ENCODE results near the gene HMGA1. TPM values are rescaled to one million over a fixed set of nuclear protein-coding genes. Genes with fewer than 3 reads are reported as not detected.

HMGA1 gene
- 2,104 TPM for polyA plus RNA-seq (2013, experiment 1 of 4)
- 1,893 TPM for polyA plus RNA-seq (2013, experiment 2 of 4)
- polyA plus RNA-seq (2013, experiment 3 of 4): 1,718 TPM
- 1,821 TPM for polyA plus RNA-seq (2013, experiment 4 of 4)

GRCh38 chr6:34236443-34237315, at the start of gene HMGA1:
Gene HMGA1 (plus strand): TSS chr6:34236873. CDS start chr6:34240781, 3,908 bp downstream.
- Histone ChIP-seq H3K9me3 (ENCODE audit: control insufficient read depth, low read length) (no peaks in the 10 kb centered on the region), H3K27ac (ENCODE audit: insufficient read depth, low read depth, low read length, poor library complexity, severe bottlenecking) (peak within 1 kb of the TSS; percentile 99), H3K36me3 (ENCODE audit: control insufficient read depth, insufficient read depth, low read length) (peaks cover 17% of the 10 kb centered on the region), H3K4me3 (ENCODE audit: insufficient read depth, low read depth, low read length) (peak within 1 kb of the TSS; percentile 94), H3K27me3 (ENCODE audit: control insufficient read depth, insufficient read depth, low read length, poor library complexity, severe bottlenecking) (no peaks in the 10 kb centered on the region), H3K4me1 (ENCODE audit: control insufficient read depth, insufficient read depth, low read length) (peaks cover 37% of the 10 kb centered on the region)
- 0% methylated on average over 88 to 89 of the region's 91 CpGs for WGBS, 2 experiments

GRCh38 chr6:34189806-34190503, 46.7 kb upstream of the HMGA1 start:
- H3K27me3 ChIP-seq (ENCODE audit: control insufficient read depth, insufficient read depth, low read length, poor library complexity, severe bottlenecking): peaks cover under 1% of the 10 kb centered on the region
- H3K4me3 ChIP-seq (ENCODE audit: insufficient read depth, low read depth, low read length): no peak overlapping the region
- 96% methylated on average over 12 of the region's 12 CpGs for WGBS, 2 experiments
- no peak overlapping the region for H3K27ac ChIP-seq (ENCODE audit: insufficient read depth, low read depth, low read length, poor library complexity, severe bottlenecking)
- H3K36me3 ChIP-seq (ENCODE audit: control insufficient read depth, insufficient read depth, low read length): no peaks in the 10 kb centered on the region
- H3K4me1 ChIP-seq (ENCODE audit: control insufficient read depth, insufficient read depth, low read length): no peaks in the 10 kb centered on the region
- no peaks in the 10 kb centered on the region for H3K9me3 ChIP-seq (ENCODE audit: control insufficient read depth, low read length)

GRCh38 chr6:34190504-34191122, 46.1 kb upstream of the HMGA1 start:
- H3K27ac ChIP-seq (ENCODE audit: insufficient read depth, low read depth, low read length, poor library complexity, severe bottlenecking): no peak overlapping the region
- H3K27me3 ChIP-seq (ENCODE audit: control insufficient read depth, insufficient read depth, low read length, poor library complexity, severe bottlenecking): peaks cover 7% of the 10 kb centered on the region
- H3K4me3 ChIP-seq (ENCODE audit: insufficient read depth, low read depth, low read length): no peak overlapping the region
- no peaks in the 10 kb centered on the region for H3K4me1 ChIP-seq (ENCODE audit: control insufficient read depth, insufficient read depth, low read length)
- H3K9me3 ChIP-seq (ENCODE audit: control insufficient read depth, low read length): no peaks in the 10 kb centered on the region
- H3K36me3 ChIP-seq (ENCODE audit: control insufficient read depth, insufficient read depth, low read length): no peaks in the 10 kb centered on the region
- WGBS, 2 experiments: 87% methylated on average over 14 of the region's 14 CpGs

GRCh38 chr6:34194772-34195171, 41.9 kb upstream of the HMGA1 start:
- peaks cover 11% of the 10 kb centered on the region for H3K27me3 ChIP-seq (ENCODE audit: control insufficient read depth, insufficient read depth, low read length, poor library complexity, severe bottlenecking)
- no peaks in the 10 kb centered on the region for H3K36me3 ChIP-seq (ENCODE audit: control insufficient read depth, insufficient read depth, low read length)
- H3K27ac ChIP-seq (ENCODE audit: insufficient read depth, low read depth, low read length, poor library complexity, severe bottlenecking): no peak overlapping the region
- no peaks in the 10 kb centered on the region for H3K9me3 ChIP-seq (ENCODE audit: control insufficient read depth, low read length)
- WGBS, 2 experiments: 75 to 89% methylated on average over 3 of the region's 3 CpGs
- H3K4me1 ChIP-seq (ENCODE audit: control insufficient read depth, insufficient read depth, low read length): no peaks in the 10 kb centered on the region
- no peak overlapping the region for H3K4me3 ChIP-seq (ENCODE audit: insufficient read depth, low read depth, low read length)

GRCh38 chr6:34195726-34196115, 41.0 kb upstream of the HMGA1 start:
- H3K27ac ChIP-seq (ENCODE audit: insufficient read depth, low read depth, low read length, poor library complexity, severe bottlenecking): no peak overlapping the region
- 88 to 91% methylated on average over 7 of the region's 7 CpGs for WGBS, 2 experiments
- H3K4me1 ChIP-seq (ENCODE audit: control insufficient read depth, insufficient read depth, low read length): no peaks in the 10 kb centered on the region
- no peaks in the 10 kb centered on the region for H3K9me3 ChIP-seq (ENCODE audit: control insufficient read depth, low read length)
- H3K36me3 ChIP-seq (ENCODE audit: control insufficient read depth, insufficient read depth, low read length): no peaks in the 10 kb centered on the region
- H3K4me3 ChIP-seq (ENCODE audit: insufficient read depth, low read depth, low read length): no peak overlapping the region
- peaks cover 11% of the 10 kb centered on the region for H3K27me3 ChIP-seq (ENCODE audit: control insufficient read depth, insufficient read depth, low read length, poor library complexity, severe bottlenecking)

- Histone ChIP-seq H3K36me3 (ENCODE audit: control insufficient read depth, insufficient read depth, low read length) (no peaks in the 10 kb centered on the region), H3K9me3 (ENCODE audit: control insufficient read depth, low read length) (no peaks in the 10 kb centered on the region), H3K27me3 (ENCODE audit: control insufficient read depth, insufficient read depth, low read length, poor library complexity, severe bottlenecking) (peaks cover 11% of the 10 kb centered on the region), H3K27ac (ENCODE audit: insufficient read depth, low read depth, low read length, poor library complexity, severe bottlenecking) (no peak overlapping the region), H3K4me1 (ENCODE audit: control insufficient read depth, insufficient read depth, low read length) (no peaks in the 10 kb centered on the region), H3K4me3 (ENCODE audit: insufficient read depth, low read depth, low read length) (no peak overlapping the region)
- 48% methylated on average over 54 of the region's 54 CpGs for WGBS, 2 experiments
These were observed 40.4 kb upstream of the HMGA1 start for GRCh38 chr6:34196116-34196832.

- Histone ChIP-seq H3K9me3 (ENCODE audit: control insufficient read depth, low read length) (no peaks in the 10 kb centered on the region), H3K27ac (ENCODE audit: insufficient read depth, low read depth, low read length, poor library complexity, severe bottlenecking) (no peak overlapping the region), H3K36me3 (ENCODE audit: control insufficient read depth, insufficient read depth, low read length) (no peaks in the 10 kb centered on the region), H3K4me1 (ENCODE audit: control insufficient read depth, insufficient read depth, low read length) (no peaks in the 10 kb centered on the region), H3K27me3 (ENCODE audit: control insufficient read depth, insufficient read depth, low read length, poor library complexity, severe bottlenecking) (peaks cover 11% of the 10 kb centered on the region), H3K4me3 (ENCODE audit: insufficient read depth, low read depth, low read length) (no peak overlapping the region)
- 84 to 93% methylated on average over 5 to 6 of the region's 10 CpGs for WGBS, 2 experiments
These were observed 39.9 kb upstream of the HMGA1 start for GRCh38 chr6:34196833-34197195.

- 83% methylated on average over 5 of the region's 5 CpGs for WGBS, 2 experiments
- peaks cover 5% of the 10 kb centered on the region for H3K27me3 ChIP-seq (ENCODE audit: control insufficient read depth, insufficient read depth, low read length, poor library complexity, severe bottlenecking)
- H3K4me3 ChIP-seq (ENCODE audit: insufficient read depth, low read depth, low read length): no peak overlapping the region
These were observed 36.2 kb upstream of the HMGA1 start for GRCh38 chr6:34200340-34200971.

GRCh38 chr6:34201455-34202107, 35.1 kb upstream of the HMGA1 start:
- no peaks in the 10 kb centered on the region for H3K9me3 ChIP-seq (ENCODE audit: control insufficient read depth, low read length)
- no peaks in the 10 kb centered on the region for H3K27me3 ChIP-seq (ENCODE audit: control insufficient read depth, insufficient read depth, low read length, poor library complexity, severe bottlenecking)
- 90 to 94% methylated on average over 4 of the region's 4 CpGs for WGBS, 2 experiments
- no peaks in the 10 kb centered on the region for H3K36me3 ChIP-seq (ENCODE audit: control insufficient read depth, insufficient read depth, low read length)
- H3K4me1 ChIP-seq (ENCODE audit: control insufficient read depth, insufficient read depth, low read length): no peaks in the 10 kb centered on the region
- H3K4me3 ChIP-seq (ENCODE audit: insufficient read depth, low read depth, low read length): no peak overlapping the region
- no peak overlapping the region for H3K27ac ChIP-seq (ENCODE audit: insufficient read depth, low read depth, low read length, poor library complexity, severe bottlenecking)

More at GRCh38 chr6:34200340-34200971, 36.2 kb upstream of the HMGA1 start:
- no peak overlapping the region for H3K27ac ChIP-seq (ENCODE audit: insufficient read depth, low read depth, low read length, poor library complexity, severe bottlenecking)
- no peaks in the 10 kb centered on the region for H3K4me1 ChIP-seq (ENCODE audit: control insufficient read depth, insufficient read depth, low read length)
- no peaks in the 10 kb centered on the region for H3K9me3 ChIP-seq (ENCODE audit: control insufficient read depth, low read length)
- no peaks in the 10 kb centered on the region for H3K36me3 ChIP-seq (ENCODE audit: control insufficient read depth, insufficient read depth, low read length)
